Measurements from ENCODE around the gene CAMTA2.
A peak's percentile ranks its signal among the peaks of the same experiment; 100 is the strongest.
"Not testable (repeated sequence)": the region's sequence is repeated elsewhere in the genome, so short reads cannot be mapped to it uniquely, and the experiment has no call there.

Gene CAMTA2, protein sequence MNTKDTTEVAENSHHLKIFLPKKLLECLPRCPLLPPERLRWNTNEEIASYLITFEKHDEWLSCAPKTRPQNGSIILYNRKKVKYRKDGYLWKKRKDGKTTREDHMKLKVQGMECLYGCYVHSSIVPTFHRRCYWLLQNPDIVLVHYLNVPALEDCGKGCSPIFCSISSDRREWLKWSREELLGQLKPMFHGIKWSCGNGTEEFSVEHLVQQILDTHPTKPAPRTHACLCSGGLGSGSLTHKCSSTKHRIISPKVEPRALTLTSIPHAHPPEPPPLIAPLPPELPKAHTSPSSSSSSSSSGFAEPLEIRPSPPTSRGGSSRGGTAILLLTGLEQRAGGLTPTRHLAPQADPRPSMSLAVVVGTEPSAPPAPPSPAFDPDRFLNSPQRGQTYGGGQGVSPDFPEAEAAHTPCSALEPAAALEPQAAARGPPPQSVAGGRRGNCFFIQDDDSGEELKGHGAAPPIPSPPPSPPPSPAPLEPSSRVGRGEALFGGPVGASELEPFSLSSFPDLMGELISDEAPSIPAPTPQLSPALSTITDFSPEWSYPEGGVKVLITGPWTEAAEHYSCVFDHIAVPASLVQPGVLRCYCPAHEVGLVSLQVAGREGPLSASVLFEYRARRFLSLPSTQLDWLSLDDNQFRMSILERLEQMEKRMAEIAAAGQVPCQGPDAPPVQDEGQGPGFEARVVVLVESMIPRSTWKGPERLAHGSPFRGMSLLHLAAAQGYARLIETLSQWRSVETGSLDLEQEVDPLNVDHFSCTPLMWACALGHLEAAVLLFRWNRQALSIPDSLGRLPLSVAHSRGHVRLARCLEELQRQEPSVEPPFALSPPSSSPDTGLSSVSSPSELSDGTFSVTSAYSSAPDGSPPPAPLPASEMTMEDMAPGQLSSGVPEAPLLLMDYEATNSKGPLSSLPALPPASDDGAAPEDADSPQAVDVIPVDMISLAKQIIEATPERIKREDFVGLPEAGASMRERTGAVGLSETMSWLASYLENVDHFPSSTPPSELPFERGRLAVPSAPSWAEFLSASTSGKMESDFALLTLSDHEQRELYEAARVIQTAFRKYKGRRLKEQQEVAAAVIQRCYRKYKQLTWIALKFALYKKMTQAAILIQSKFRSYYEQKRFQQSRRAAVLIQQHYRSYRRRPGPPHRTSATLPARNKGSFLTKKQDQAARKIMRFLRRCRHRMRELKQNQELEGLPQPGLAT

DNA sequence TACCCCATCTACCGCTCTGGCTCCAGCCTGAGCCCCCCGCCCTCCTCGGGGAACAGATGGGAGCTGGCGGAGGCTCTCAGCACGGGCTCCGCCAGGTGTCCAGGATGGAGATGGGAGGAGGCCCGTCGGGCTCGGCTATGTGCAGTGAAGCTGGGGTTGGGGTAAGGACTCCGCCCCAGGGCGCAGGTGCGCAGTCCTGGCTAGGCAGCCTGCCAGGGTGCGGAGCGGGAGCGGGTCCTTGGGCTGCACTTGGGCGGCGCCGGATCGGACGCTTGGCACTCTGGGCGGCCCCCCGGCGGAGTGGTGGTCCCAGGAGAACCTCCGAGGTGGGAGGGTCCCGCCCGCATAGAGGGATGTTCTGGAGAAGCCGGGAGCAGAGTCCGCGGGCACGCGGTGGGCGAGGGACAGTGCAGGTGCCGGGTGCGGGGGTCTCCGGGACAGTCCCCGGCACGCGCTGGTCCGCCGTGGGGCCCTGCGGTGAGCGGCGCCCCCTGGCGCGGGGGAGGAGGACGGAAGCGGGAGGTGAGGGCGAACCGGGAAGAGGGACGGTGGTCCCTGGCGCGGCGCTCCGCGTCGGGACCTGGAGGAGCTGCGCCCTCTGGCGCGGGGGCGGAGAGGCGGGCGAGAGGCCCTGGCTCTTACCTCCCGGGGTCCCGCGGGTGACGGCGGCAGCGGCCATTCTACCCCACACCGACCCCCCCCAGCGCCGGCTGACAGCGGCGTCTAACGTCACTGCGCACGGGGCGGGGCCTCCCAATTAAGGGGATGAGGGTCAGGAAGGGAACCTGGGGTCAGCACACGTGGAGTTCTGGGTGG is at the start of gene CAMTA2:
CAMTA2 (minus strand) TSS at position 725 of the 816 bp plus-strand sequence. CDS start 1,453 bp downstream, outside the sequence.
- peak; percentile 96 for DNase-seq

DNA sequence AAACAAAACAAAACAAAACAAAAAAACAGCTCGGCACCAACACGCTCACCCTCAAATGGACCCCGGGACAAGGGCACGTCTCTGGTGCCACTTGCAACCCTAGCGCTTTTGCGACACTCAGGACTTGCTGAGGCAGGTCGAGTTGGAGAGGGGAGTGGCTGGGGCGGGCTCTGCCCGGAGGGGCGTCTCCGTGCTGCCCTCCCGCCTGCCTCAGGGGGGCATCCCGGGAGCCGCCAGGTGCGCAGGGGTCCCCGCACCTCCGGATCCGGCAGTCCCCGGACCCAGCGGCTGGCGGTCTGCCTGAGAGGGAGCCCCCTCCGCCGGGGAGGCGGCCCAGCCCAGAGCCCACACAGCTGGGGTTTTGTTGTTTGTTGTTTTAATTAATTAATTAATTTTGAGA is 47.8 kb upstream of the CAMTA2 start, which contains the start of gene SLC52A1:
SLC52A1 (minus strand) TSS at position 112 of the 400 bp plus-strand sequence. CDS start 820 bp downstream, outside the sequence.
- DNase-seq = peak; percentile 25

DNA sequence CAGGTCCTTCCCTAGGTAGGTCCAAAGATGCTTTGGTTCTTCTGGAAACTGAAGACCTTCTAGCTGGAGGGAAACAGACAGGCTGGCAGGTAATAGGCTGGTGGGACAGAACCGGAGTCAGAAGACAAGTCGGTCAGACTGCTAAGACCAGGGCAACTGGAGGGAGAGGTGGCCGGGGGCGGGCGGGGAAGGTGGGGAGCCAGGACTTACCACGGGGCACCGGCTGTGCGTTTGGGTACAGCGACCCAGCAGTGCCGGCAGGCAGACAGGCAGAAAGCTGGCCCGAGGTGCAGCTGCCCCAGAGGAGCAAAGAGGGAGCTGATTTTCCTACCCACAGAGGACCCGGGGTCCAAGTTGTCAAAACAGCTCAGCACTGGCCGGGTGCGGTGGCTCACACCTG is 47.2 kb upstream of the CAMTA2 start:
- no peak for DNase-seq

DNA sequence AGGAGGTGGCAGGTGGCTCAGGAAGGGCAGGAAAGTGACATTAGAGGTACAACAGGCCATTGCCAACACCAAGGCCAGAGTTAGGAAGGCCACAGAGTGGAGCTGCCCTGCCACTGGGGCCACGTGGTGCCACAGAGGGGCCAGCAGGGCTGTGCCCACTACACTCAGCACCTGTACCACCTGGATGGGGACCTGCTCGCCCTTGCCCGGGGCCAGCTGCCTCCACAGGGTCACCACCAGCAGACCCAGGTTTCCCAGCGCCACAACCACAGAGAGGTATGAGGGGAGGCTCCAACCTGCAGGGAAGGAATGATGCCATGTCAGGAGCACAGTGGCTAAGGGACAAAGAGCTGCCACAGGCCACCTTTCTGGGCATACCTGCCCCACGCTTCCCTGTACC is 46.6 kb upstream of the CAMTA2 start:
- no peak for DNase-seq

- no peak for DNase-seq
Observed at GRCh38 chr17:5033352-5034015, 46.0 kb upstream of the CAMTA2 start.

DNA sequence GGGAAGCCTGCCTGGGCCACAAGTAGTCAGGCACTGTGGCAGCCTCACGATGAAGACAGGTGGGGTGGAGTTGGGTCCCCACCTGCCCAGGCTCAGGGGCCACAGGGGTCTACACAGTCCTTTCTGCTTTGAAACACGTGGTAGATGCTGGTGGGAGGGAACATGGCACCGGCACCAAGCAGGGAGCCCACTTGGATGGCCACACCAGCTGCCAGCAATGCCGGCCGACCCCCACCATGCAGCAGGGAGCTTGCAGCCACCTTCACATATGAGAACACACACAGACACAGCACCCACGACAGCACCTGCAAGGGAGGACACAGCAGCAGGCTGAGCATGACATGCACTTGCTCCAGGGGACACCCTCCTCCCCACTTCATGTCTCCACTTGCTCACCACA is 45.4 kb upstream of the CAMTA2 start:
- no peak for DNase-seq

GRCh38 chr17:5031365-5032082 is 44.0 kb upstream of the CAMTA2 start:
- DNase-seq = peak; percentile 97

- DNase-seq = not testable (repeated sequence)
Observed at GRCh38 chr17:5030168-5030567, 42.7 kb upstream of the CAMTA2 start.

DNA sequence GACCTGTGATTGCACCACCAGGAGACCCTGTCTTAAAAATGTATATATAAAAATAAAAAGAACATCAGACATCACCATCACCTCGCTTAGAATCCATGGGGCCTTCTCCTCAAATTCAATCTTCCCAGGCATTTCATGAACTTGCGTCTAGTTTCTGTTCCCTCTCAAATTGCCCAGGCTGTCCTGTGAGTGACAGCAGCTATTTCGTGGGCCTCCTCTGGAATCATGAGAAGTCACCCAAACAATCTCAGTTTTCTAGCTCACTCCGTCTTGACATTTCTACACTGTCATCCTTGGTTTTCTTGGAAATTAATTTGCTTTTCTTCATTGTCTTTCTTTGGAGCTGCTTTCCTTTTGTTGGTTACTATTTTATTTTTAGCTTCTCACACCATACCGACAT is 40.4 kb upstream of the CAMTA2 start:
- DNase-seq = no peak

DNA sequence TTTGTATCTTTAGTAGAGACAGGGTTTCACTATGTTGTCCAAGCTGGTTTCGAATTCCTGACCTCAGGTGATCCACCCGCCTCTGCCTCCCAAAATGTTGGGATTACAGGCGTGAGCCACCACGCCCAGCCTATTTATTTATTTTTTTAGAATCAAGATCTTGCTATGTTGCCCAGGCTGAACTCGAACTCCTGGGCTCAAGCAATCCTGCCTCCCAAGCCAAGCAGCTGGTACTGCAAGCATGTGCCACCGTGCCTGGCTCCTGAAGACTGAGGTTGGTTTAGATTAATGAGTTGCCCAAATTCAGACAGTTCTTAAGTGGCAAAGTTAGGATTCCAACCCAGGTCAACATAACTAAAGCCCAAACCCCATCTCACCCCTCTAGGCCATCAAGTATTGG is 39.8 kb upstream of the CAMTA2 start:
- no peak for DNase-seq

GRCh38 chr17:5024604-5025003 is 37.1 kb upstream of the CAMTA2 start:
- DNase-seq = no peak

- no peak for DNase-seq
Observed at GRCh38 chr17:5023588-5024147, 36.2 kb upstream of the CAMTA2 start.

GRCh38 chr17:5022171-5022711 is 34.8 kb upstream of the CAMTA2 start:
- no peak for DNase-seq

GRCh38 chr17:5020502-5021023 is 33.1 kb upstream of the CAMTA2 start:
- DNase-seq = no peak

DNA sequence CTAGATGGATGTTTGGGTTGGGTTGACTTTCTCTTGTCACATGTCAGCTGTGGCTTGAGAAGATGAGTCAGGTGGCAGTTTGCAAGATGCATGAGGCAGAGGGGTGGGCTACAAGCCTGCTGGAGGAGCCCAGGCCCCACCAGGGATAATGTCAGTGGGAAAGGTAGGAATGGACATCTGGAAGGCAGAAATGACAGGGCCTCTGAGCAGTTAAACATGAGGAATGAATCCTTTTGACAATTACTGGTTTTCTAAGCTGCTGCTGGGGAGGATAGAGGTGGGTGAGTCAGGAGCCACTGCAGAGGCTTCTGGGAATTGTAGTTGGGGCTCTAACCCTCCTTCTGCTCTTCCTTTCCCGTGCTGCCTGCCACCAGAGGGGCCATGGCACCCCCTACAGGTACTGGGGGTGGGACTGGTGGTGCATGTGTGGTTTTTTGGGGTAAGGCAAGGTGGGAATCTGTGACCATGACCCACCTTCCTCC is 32.0 kb upstream of the CAMTA2 start:
- peak; percentile 60 for DNase-seq

GRCh38 chr17:5014357-5014756 is 26.9 kb upstream of the CAMTA2 start:
- DNase-seq = no peak

DNA sequence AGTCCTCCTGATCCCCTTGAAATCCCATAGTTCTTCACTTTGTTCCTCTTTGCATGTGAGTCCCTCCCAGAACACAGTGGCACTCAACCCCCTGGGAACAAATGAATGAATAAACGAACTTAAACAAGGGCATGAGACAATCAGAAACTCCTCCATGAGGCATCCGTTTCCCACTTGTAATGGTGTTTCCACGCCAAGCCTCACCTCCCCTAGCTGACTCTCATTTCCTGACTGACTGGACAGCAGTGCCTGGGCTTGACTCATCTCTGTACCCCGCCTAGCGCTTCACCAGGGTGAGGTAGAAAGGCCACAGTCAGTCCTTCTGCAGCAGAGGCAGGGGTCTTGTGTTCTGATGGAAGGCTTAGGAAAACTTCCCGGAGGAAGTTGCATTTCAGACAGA is 24.5 kb upstream of the CAMTA2 start:
- no peak for DNase-seq

GRCh38 chr17:5003214-5003867 is 15.9 kb upstream of the CAMTA2 start:
- DNase-seq = no peak

DNA sequence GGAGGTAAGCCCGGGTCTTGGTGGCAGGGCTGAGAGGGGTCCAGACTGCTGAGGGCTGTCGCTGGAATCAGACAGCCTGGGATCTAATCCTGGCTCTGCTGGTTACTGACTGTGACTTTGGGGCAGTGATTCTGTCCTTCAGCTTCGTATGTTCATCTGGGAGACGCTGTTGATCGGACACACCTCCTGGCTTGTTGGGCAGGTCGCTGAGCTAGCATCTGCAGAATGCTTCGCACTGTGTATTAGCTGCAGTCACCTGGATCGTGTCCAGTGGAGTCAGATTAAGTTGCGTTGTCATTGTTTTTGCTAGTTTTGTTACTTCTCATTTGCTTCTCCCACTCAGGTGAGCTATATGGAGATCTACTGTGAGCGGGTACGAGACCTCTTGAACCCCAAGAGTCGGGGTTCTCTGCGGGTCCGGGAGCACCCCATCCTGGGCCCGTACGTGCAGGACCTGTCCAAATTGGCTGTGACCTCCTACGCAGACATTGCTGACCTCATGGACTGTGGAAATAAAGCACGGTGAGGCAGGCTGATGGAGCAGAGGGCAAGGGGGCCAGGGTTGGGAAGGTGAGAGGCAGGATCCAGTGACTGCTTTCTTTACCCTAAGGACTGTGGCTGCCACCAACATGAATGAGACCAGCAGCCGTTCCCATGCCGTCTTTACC is 14.8 kb upstream of the CAMTA2 start:
- no peak for DNase-seq
